Measurements from ENCODE around the gene MTX2. TPM values are rescaled to one million over a fixed set of nuclear protein-coding genes. Genes with fewer than 3 reads are reported as not detected.

The MTX2 gene
- total RNA-seq, 1 donor from 2014 or later = 25.2 TPM

DNA sequence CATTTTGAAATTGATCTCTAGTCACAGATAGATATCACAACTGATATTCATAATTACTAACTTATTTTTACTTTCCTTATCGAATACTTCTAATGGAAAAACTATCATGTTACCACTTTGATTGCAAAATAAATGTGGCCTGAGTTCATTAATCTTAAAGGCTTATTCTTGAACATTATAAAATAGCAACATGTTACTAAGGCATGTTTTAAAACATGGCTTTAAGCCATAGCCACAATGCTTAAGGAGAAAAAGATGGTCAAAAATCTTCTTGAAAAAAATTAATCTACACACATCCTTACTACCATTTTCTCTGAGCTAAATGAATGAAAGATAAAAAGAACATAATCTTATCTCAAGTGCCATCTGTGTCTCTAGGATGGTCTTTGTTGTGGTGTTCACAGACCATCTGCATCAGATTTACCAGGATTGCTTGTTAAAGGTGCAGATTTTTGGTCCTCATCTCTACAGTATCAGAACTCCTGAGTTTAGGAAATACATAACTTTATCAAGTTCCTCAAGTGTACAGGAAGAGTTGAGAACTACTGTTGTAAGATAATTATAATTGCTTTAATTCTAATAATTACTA lies 15.3 kb downstream of the MTX2 start:
- Histone ChIP-seq H3K36me3 (ENCODE audit: insufficient read depth, low read length) (no peaks in the 10 kb centered on the region), H3K27ac (ENCODE audit: low read depth, low read length) (no peak overlapping the region), H4K20me1 (ENCODE audit: insufficient read depth, low read length) (peaks cover 51% of the 10 kb centered on the region), H3K4me1 (ENCODE audit: insufficient read depth, low read length) (no peaks in the 10 kb centered on the region), H2AFZ (ENCODE audit: low read depth, low read length) (no peak overlapping the region), H3K27me3 (ENCODE audit: insufficient read depth, low read length) (no peaks in the 10 kb centered on the region), H3K9ac (ENCODE audit: low read length) (no peak overlapping the region), H3K79me2 (ENCODE audit: insufficient read depth, low read length) (peaks cover 77% of the 10 kb centered on the region), H3K4me3 (ENCODE audit: insufficient read depth, low read depth, low read length) (no peak overlapping the region), H3K4me2 (ENCODE audit: low read length) (no peak overlapping the region), H3K9me3 (ENCODE audit: insufficient read depth, low read depth, low read length) (no peaks in the 10 kb centered on the region)
- H3K36me3 Mint-ChIP-seq (ENCODE audit: low read depth, unreplicated experiment) = no peaks in the 10 kb centered on the region
- TF ChIP-seq, protein P1, sequence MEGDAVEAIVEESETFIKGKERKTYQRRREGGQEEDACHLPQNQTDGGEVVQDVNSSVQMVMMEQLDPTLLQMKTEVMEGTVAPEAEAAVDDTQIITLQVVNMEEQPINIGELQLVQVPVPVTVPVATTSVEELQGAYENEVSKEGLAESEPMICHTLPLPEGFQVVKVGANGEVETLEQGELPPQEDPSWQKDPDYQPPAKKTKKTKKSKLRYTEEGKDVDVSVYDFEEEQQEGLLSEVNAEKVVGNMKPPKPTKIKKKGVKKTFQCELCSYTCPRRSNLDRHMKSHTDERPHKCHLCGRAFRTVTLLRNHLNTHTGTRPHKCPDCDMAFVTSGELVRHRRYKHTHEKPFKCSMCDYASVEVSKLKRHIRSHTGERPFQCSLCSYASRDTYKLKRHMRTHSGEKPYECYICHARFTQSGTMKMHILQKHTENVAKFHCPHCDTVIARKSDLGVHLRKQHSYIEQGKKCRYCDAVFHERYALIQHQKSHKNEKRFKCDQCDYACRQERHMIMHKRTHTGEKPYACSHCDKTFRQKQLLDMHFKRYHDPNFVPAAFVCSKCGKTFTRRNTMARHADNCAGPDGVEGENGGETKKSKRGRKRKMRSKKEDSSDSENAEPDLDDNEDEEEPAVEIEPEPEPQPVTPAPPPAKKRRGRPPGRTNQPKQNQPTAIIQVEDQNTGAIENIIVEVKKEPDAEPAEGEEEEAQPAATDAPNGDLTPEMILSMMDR (IDR thresholded peaks at IDR 0.05; ENCODE audit: insufficient read depth, low read depth, low read length) = no peak
- no peak for TF ChIP-seq EZH2 (IDR thresholded peaks at IDR 0.05; ENCODE audit: insufficient read depth, low read length)
- DNase-seq (ENCODE audit: low read depth) (peak; percentile 20), FAIRE-seq (no peak)
- H3K4me1 Mint-ChIP-seq (ENCODE audit: low read depth, unreplicated experiment) = peaks cover 15% of the 10 kb centered on the region
- no peaks in the 10 kb centered on the region for H3K9me3 Mint-ChIP-seq (ENCODE audit: unreplicated experiment)
- no peaks in the 10 kb centered on the region for H3K27me3 Mint-ChIP-seq (ENCODE audit: low read depth, unreplicated experiment)
- no peak overlapping the region for H3K4me3 Mint-ChIP-seq (ENCODE audit: unreplicated experiment)
- no peak overlapping the region for H3K27ac Mint-ChIP-seq (ENCODE audit: unreplicated experiment)

DNA sequence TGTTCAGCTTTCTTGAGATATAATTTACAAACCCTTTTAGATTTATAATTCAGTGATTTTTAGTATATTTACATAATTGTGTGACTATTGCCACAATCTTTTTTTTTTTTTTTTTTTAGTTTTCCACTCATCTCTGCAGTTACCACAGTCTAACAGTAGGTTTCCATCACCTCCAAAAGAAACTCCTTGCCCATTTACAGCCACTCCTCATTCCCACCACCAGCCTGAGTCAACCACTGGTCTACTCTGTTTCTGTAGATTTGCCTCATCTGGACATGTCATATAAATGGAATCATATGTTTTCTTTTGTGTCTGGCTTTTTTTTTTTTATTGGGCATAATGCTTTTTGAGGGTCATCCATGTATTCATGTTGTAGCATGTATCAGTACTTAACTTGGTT lies 16.1 kb downstream of the MTX2 start:
- peaks cover 15% of the 10 kb centered on the region for H3K4me1 Mint-ChIP-seq (ENCODE audit: low read depth, unreplicated experiment)
- Histone ChIP-seq H3K27me3 (ENCODE audit: insufficient read depth, low read length) (no peaks in the 10 kb centered on the region), H3K4me2 (ENCODE audit: low read length) (no peak overlapping the region), H3K9ac (ENCODE audit: low read length) (no peak overlapping the region), H4K20me1 (ENCODE audit: insufficient read depth, low read length) (peaks cover 50% of the 10 kb centered on the region), H3K4me3 (ENCODE audit: insufficient read depth, low read depth, low read length) (no peak overlapping the region), H3K9me3 (ENCODE audit: insufficient read depth, low read depth, low read length) (no peaks in the 10 kb centered on the region), H3K4me1 (ENCODE audit: insufficient read depth, low read length) (no peaks in the 10 kb centered on the region), H2AFZ (ENCODE audit: low read depth, low read length) (no peak overlapping the region), H3K79me2 (ENCODE audit: insufficient read depth, low read length) (peaks cover 79% of the 10 kb centered on the region), H3K36me3 (ENCODE audit: insufficient read depth, low read length) (no peaks in the 10 kb centered on the region), H3K27ac (ENCODE audit: low read depth, low read length) (no peak overlapping the region)
- H3K4me3 Mint-ChIP-seq (ENCODE audit: unreplicated experiment) = no peak overlapping the region
- FAIRE-seq = no peak
- TF ChIP-seq EZH2 (IDR thresholded peaks at IDR 0.05; ENCODE audit: insufficient read depth, low read length) = no peak
- TF ChIP-seq, protein P1 (IDR thresholded peaks at IDR 0.05; ENCODE audit: insufficient read depth, low read depth, low read length) = no peak
- DNase-seq (ENCODE audit: low read depth) = peak; percentile 6
- no peaks in the 10 kb centered on the region for H3K27me3 Mint-ChIP-seq (ENCODE audit: low read depth, unreplicated experiment)
- H3K36me3 Mint-ChIP-seq (ENCODE audit: low read depth, unreplicated experiment) = no peaks in the 10 kb centered on the region
- no peak overlapping the region for H3K27ac Mint-ChIP-seq (ENCODE audit: unreplicated experiment)
- no peaks in the 10 kb centered on the region for H3K9me3 Mint-ChIP-seq (ENCODE audit: unreplicated experiment)

DNA sequence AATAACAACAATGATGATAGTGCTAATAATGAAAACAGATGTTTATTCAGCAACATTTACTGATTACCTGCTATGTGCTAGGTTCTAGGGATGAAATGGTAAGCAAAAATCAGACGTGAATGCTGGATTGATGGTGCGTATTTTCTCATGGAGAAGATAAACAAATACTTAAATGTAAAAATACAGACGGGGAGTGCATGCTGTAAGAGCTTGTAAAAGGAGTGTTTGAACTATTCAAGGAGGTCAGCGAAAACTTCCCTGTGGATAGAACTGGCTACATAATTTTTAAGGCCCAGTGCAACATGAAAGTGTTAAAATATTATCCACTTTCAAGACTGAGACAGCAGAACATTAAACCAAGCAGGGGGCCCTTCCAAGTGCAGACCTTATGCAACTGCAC lies 22.1 kb downstream of the MTX2 start:
- Histone ChIP-seq H3K27me3 (ENCODE audit: insufficient read depth, low read length) (no peaks in the 10 kb centered on the region), H3K9me3 (ENCODE audit: insufficient read depth, low read depth, low read length) (no peaks in the 10 kb centered on the region), H3K4me3 (ENCODE audit: insufficient read depth, low read depth, low read length) (no peak overlapping the region), H3K79me2 (ENCODE audit: insufficient read depth, low read length) (peaks cover 61% of the 10 kb centered on the region), H3K9ac (ENCODE audit: low read length) (no peak overlapping the region), H3K4me1 (ENCODE audit: insufficient read depth, low read length) (peaks cover 2% of the 10 kb centered on the region), H4K20me1 (ENCODE audit: insufficient read depth, low read length) (peaks cover 32% of the 10 kb centered on the region), H3K36me3 (ENCODE audit: insufficient read depth, low read length) (no peaks in the 10 kb centered on the region), H3K4me2 (ENCODE audit: low read length) (no peak overlapping the region), H3K27ac (ENCODE audit: low read depth, low read length) (no peak overlapping the region), H2AFZ (ENCODE audit: low read depth, low read length) (no peak overlapping the region)
- Mint-ChIP-seq H3K9me3 (ENCODE audit: unreplicated experiment) (no peaks in the 10 kb centered on the region), H3K4me3 (ENCODE audit: unreplicated experiment) (no peak overlapping the region), H3K4me1 (ENCODE audit: low read depth, unreplicated experiment) (peaks cover 8% of the 10 kb centered on the region), H3K36me3 (ENCODE audit: low read depth, unreplicated experiment) (no peaks in the 10 kb centered on the region), H3K27me3 (ENCODE audit: low read depth, unreplicated experiment) (no peaks in the 10 kb centered on the region), H3K27ac (ENCODE audit: unreplicated experiment) (no peak overlapping the region)
- TF ChIP-seq EZH2 (IDR thresholded peaks at IDR 0.05; ENCODE audit: insufficient read depth, low read length) = no peak
- TF ChIP-seq, protein P1 (IDR thresholded peaks at IDR 0.05; ENCODE audit: insufficient read depth, low read depth, low read length) = no peak
- no peak for DNase-seq (ENCODE audit: low read depth)
- FAIRE-seq = no peak
